GM12801 (cell line): ENCODE results near the gene SLC38A9.

Experiments used
- CTCF ChIP-seq: IDR thresholded peaks from one replicate; pipeline ENCODE4 v1.5.1; 2011; ENCODE audit warnings: control low read depth; ENCODE audit not compliant: insufficient read length; ENCODE audit errors: extremely low read depth

SLC38A9 gene

GRCh38 chr5:55691265-55692105 lies 20.6 kb downstream of the SLC38A9 start:
- no peak for TF ChIP-seq CTCF

- no peak for TF ChIP-seq CTCF
Observed at GRCh38 chr5:55682071-55682470, 30.1 kb downstream of the SLC38A9 start.

GRCh38 chr5:55681301-55681700 lies 30.8 kb downstream of the SLC38A9 start:
- no peak for TF ChIP-seq CTCF

GRCh38 chr5:55680353-55680752 lies 31.8 kb downstream of the SLC38A9 start:
- no peak for TF ChIP-seq CTCF

GRCh38 chr5:55679556-55679955 lies 32.6 kb downstream of the SLC38A9 start:
- no peak for TF ChIP-seq CTCF

- no peak for TF ChIP-seq CTCF
Observed at GRCh38 chr5:55675119-55675518, 37.0 kb downstream of the SLC38A9 start.

- no peak for TF ChIP-seq CTCF
Observed at GRCh38 chr5:55674340-55674739, 37.8 kb downstream of the SLC38A9 start.
